ENCODE results near the gene TTC34.

Gene TTC34

GRCh38 chr1:2801535-2802291 is at the start of gene TTC34:
Gene TTC34 (minus strand): TSS chr1:2801693. CDS start chr1:2800827, 866 bp downstream.
- H3K4me3 ChIP-seq (replicated peaks; ENCODE audit: low read depth, low read length) = no peak within 1 kb of the TSS
- no peak for DNase-seq (ENCODE audit: extremely low read depth, insufficient read length)
- TF ChIP-seq CTCF (IDR thresholded peaks at IDR 0.05; ENCODE audit: insufficient read depth, low read length, poor library complexity, severe bottlenecking) = peak; percentile 39
- H3K27me3 ChIP-seq (replicated peaks; ENCODE audit: control insufficient read depth, insufficient read depth, low read length) = no peaks in the 10 kb centered on the region
- H3K36me3 ChIP-seq (ENCODE audit: control insufficient read depth, insufficient read depth, low read length) = no peaks in the 10 kb centered on the region

- no peak for TF ChIP-seq CTCF (IDR thresholded peaks at IDR 0.05; ENCODE audit: insufficient read depth, low read length, poor library complexity, severe bottlenecking)
- no peaks in the 10 kb centered on the region for H3K36me3 ChIP-seq (ENCODE audit: control insufficient read depth, insufficient read depth, low read length)
- H3K27me3 ChIP-seq (replicated peaks; ENCODE audit: control insufficient read depth, insufficient read depth, low read length) = no peaks in the 10 kb centered on the region; the same call in 1 of the 2 replicates
- DNase-seq (ENCODE audit: extremely low read depth, insufficient read length) = no peak
- no peak overlapping the region for H3K4me3 ChIP-seq (replicated peaks; ENCODE audit: low read depth, low read length)
Observed at GRCh38 chr1:2850502-2850901, 49.0 kb upstream of the TTC34 start.

DNA sequence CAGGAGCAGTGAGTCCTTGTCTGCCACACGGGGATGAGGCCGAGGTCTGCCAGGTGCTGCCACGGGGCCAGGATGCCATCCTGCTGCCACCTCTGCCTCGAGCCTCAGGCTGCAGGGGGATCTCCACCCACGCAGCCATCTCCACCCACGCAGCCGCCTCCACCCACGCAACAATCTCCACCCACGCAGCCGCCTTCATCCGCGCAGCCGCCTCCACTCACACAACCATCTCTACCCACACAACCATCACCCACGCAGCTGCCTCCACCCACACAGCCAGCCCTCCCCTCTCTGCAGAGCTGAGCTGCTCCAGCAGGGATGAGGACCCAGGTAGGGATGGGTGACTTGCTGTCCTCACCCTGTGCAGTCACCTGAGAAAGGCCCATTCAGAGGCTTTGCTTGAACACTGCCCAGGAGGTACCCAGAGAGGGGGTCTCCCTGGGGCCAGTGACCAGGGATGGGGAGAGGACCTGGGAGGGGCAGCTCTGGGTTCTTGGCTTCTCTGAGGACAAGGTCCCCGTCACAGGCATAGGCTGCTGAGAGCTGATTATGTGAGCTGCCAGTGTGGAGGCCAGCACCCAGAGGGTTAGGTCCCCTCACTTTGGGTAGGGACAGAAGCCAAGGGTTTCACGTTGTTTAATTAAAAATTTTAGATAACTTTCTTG is 46.6 kb upstream of the TTC34 start:
- no peak for DNase-seq (ENCODE audit: extremely low read depth, insufficient read length)
- TF ChIP-seq CTCF (IDR thresholded peaks at IDR 0.05; ENCODE audit: insufficient read depth, low read length, poor library complexity, severe bottlenecking) = no peak
- Histone ChIP-seq H3K27me3 (replicated peaks; ENCODE audit: control insufficient read depth, insufficient read depth, low read length) (no peaks in the 10 kb centered on the region; the same call in 1 of the 2 replicates), H3K4me3 (replicated peaks; ENCODE audit: low read depth, low read length) (no peak overlapping the region), H3K36me3 (ENCODE audit: control insufficient read depth, insufficient read depth, low read length) (no peaks in the 10 kb centered on the region)

DNA sequence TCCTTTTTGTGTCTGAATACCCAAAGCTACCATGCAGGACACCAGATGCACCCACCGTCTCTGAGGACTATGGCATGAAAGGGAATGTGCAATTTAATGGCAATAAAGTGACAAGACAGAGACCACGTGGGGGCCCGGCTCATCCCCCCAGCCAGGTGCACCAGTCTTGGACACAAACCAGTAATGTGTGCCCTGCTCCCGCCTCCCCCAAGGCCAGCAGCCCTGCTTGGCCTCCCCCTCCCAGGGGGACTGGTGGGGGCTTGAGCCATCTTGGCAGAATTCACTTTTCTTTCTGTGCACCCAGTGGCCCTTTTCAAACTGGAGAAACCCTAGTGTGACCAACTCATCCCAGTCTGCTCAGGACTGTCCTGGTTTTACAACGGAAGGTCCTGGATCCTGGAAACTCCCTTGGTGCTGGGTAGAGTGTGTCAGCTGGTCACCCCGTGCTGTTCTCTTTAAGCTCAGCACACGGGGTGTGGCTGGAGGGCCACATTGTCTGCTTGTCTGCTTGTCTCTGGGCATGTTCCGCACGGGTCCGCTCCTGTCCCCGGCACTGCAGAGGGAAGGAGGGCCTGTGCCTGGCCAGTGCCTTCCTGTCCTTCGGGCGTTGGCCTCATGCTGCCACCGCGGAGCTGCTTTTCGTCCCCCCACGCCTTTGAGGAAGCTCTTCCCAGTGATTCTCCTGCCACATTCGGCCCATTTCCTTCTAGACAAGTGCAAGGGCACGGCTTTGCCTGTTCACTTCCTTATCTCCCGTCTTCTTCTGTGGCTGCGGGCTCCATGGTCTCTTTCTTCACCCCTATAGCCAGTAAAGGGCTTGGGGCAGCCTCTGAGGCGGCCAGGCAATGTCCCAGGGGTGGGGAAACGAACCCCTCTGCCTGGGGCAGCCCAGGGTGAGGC is 45.8 kb upstream of the TTC34 start:
- H3K27me3 ChIP-seq (replicated peaks; ENCODE audit: control insufficient read depth, insufficient read depth, low read length) = no peaks in the 10 kb centered on the region; the same call in 1 of the 2 replicates
- no peak overlapping the region for H3K4me3 ChIP-seq (replicated peaks; ENCODE audit: low read depth, low read length)
- no peaks in the 10 kb centered on the region for H3K36me3 ChIP-seq (ENCODE audit: control insufficient read depth, insufficient read depth, low read length)
- TF ChIP-seq CTCF (IDR thresholded peaks at IDR 0.05; ENCODE audit: insufficient read depth, low read length, poor library complexity, severe bottlenecking) = no peak
- no peak for DNase-seq (ENCODE audit: extremely low read depth, insufficient read length)

DNA sequence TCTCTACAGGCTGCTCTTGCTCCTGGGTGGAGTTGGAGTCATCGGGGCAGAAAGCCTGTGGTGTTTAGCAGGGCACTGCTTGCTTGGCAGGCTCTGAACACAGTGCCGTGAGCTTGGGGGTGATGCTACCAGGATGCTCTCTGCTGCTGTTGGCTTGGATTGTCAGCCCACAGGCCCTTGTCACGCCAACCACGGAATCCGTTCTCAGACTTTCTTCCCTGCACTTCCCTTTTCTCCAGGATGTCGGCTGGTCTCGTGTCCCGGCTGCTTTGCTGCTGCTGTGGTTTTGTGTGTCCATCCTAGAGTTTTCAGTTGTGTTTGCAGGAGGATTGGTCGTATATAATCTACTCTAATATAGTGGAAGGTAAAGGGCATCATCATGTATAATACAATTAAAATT is 44.4 kb upstream of the TTC34 start:
- no peak for TF ChIP-seq CTCF (IDR thresholded peaks at IDR 0.05; ENCODE audit: insufficient read depth, low read length, poor library complexity, severe bottlenecking)
- no peaks in the 10 kb centered on the region; the same call in 1 of the 2 replicates for H3K27me3 ChIP-seq (replicated peaks; ENCODE audit: control insufficient read depth, insufficient read depth, low read length)

More for the DNA sequence above, 44.4 kb upstream of the TTC34 start:
- DNase-seq (ENCODE audit: extremely low read depth, insufficient read length) = no peak
- Histone ChIP-seq H3K36me3 (ENCODE audit: control insufficient read depth, insufficient read depth, low read length) (no peaks in the 10 kb centered on the region), H3K4me3 (replicated peaks; ENCODE audit: low read depth, low read length) (no peak overlapping the region)

Measured in GM06990 (cell line).